Activated CD4-positive, alpha-beta T cell treated with anti-CD3 and anti-CD28 coated beads, Interleukin-2, amount 10 ng/mL, durations not matched to agents 7 days and 5 days (primary cell): ENCODE results near the gene AGPS. TPM values are rescaled to one million over a fixed set of nuclear protein-coding genes. Genes with fewer than 3 reads are reported as not detected.

Experiments
- CTCF ChIA-PET: fragments of 350-600 bp; sonication (Branson Sonifier 250); formaldehyde crosslinking; loops from one replicate; lab custom pipeline; 2021; ENCODE audit warnings: antibody characterized with exemption; lab: Charles Lee
- POLR2A ChIA-PET: fragments of 350-600 bp; sonication (Branson Sonifier 250); formaldehyde crosslinking; loops from one replicate; lab custom pipeline; 2021; ENCODE audit warnings: antibody characterized with exemption; lab: Charles Lee
- DNase-seq: peaks from one replicate; pipeline ENCODE4 v3.0.0-alpha.2; 2020
- H3K27ac Mint-ChIP-seq: one replicate; pipeline ENCODE4 v1.8.0; 2021; ENCODE audit warnings: mild to moderate bottlenecking, moderate library complexity, mixed read lengths
- H3K27me3 Mint-ChIP-seq: one replicate; pipeline ENCODE4 v1.8.0; 2021; ENCODE audit warnings: mixed read lengths
- H3K36me3 Mint-ChIP-seq: one replicate; pipeline ENCODE4 v1.8.0; 2021; ENCODE audit warnings: low read depth, mixed read lengths
- H3K4me1 Mint-ChIP-seq: one replicate; pipeline ENCODE4 v1.8.0; 2021; ENCODE audit warnings: mixed read lengths
- H3K4me3 Mint-ChIP-seq: one replicate; pipeline ENCODE4 v1.8.0; 2021; ENCODE audit warnings: mild to moderate bottlenecking, moderate library complexity, mixed read lengths
- H3K9me3 Mint-ChIP-seq: one replicate; pipeline ENCODE4 v1.8.0; 2021; ENCODE audit warnings: mixed read lengths
- total RNA-seq, 2 experiments: library from RNA; stranded (reverse); gene quantifications; one replicate each; pipeline ENCODE4 v1.2.3, GENCODE V29; 2021

Gene AGPS
- total RNA-seq, 2 experiments from 2014 or later = 61.2 to 61.3 TPM

DNA sequence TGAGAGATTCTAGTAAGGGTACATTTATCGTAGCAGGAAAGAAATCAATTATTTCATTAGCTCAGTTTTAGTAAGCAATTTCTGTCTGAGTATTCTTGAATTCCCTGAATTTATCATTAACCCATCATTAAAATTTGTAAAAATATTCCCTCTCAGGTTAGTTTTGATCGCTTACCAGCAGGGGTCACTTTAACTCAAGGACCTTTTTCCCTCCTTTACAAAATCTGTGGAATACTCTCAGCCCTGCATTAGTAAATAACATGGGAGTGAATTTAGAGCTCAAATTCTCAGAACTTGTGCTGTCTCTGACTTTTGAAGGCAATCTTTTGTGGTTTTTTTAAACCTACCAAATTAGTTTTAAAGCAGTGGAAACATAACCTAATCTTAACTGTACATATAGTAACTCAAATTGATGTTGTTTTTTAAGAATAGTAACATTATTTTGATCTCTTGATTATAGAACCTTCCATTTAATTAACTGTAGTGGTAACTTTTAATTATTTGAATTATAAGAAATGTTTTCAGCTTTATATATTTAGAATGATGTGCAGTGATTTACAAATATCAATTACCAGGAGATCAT, 97.2 kb downstream of the AGPS start:
- H3K4me1 Mint-ChIP-seq = no peaks in the 10 kb centered on the region
- H3K27ac Mint-ChIP-seq = no peak overlapping the region
- POLR2A ChIA-PET = no interaction called here
- H3K9me3 Mint-ChIP-seq = no peaks in the 10 kb centered on the region
- H3K4me3 Mint-ChIP-seq = no peak overlapping the region
- DNase-seq = no peak
- H3K36me3 Mint-ChIP-seq = peaks cover 4% of the 10 kb centered on the region
- H3K27me3 Mint-ChIP-seq = no peaks in the 10 kb centered on the region
- CTCF ChIA-PET = interaction anchor here (1.0 to 1.1 kb wide), 2 partner anchors 42 to 100 kb away, joined by 3 read pairs; no protein-coding TSS in a partner anchor

DNA sequence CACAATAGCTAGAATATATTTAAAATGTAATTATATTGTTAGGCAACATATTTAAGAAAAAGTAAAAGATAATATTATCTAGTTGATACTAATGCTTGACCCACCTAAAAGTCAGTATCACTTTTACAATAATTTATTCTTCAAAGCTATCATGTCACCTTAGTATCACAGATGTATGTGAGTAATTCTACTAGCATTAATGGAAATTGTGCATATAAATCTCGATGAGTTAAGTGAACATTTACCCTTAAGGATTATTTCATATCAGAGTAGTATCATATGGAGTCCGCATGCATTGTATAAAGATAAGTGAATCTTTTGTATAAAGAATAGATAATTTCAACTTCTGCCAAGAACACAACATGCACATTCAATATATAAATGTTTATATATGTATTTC, 103.4 kb downstream of the AGPS start:
- H3K9me3 Mint-ChIP-seq = no peaks in the 10 kb centered on the region
- H3K4me3 Mint-ChIP-seq = no peak overlapping the region
- ChIA-PET POLR2A (no interaction called here), CTCF (no interaction called here)
- peaks cover 6% of the 10 kb centered on the region for H3K36me3 Mint-ChIP-seq
- no peaks in the 10 kb centered on the region for H3K4me1 Mint-ChIP-seq
- H3K27ac Mint-ChIP-seq = no peak overlapping the region
- H3K27me3 Mint-ChIP-seq = no peaks in the 10 kb centered on the region
- no peak for DNase-seq

DNA sequence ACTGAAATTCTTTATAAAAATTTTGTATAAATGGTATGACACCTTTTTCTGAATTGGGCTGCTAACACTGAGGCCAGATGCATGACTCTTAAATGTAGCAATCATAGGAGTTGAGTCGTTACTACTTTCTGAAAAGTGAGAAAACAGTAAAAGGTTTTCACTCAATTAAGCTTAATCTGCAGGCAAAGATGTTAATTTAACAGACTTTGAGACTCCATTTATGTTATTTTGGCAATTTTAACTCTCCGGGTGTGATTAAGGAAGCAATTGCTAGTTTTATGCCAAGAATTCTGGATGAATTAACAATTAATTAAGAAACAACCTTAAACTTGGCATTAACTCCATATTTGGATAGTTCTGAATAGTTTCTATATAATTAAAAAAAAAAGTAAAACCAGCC, 104.3 kb downstream of the AGPS start:
- Mint-ChIP-seq H3K27ac (no peak overlapping the region), H3K36me3 (peaks cover 9% of the 10 kb centered on the region)
- CTCF ChIA-PET = no interaction called here

DNA sequence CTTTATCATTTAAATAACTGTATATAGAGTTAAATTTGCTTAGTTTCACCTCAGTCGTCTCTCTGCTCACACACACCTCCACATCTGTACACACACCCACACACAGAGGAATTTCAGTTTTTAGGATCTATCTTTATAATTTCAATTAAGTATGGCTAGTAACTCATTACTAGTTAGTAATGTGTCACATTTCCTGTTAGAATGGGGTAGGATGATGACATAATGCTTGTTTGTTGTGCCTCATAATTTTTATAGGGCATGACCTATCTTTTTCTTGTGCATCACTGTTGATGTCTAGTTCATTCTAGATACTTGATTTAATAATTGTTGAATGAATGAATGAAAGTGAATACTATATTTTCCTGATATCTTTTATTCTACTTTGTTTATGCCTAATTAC, 108.6 kb downstream of the AGPS start:
- H3K4me3 Mint-ChIP-seq = no peak overlapping the region
- peaks cover 12% of the 10 kb centered on the region for H3K36me3 Mint-ChIP-seq
- no peak for DNase-seq
- no peaks in the 10 kb centered on the region for H3K27me3 Mint-ChIP-seq
- peaks cover 4% of the 10 kb centered on the region for H3K4me1 Mint-ChIP-seq
- ChIA-PET POLR2A (no interaction called here), CTCF (no interaction called here)
- H3K27ac Mint-ChIP-seq = no peak overlapping the region
- H3K9me3 Mint-ChIP-seq = no peaks in the 10 kb centered on the region

More for the DNA sequence above, 104.3 kb downstream of the AGPS start:
- H3K4me3 Mint-ChIP-seq = no peak overlapping the region
- no peaks in the 10 kb centered on the region for H3K27me3 Mint-ChIP-seq
- no peak for DNase-seq
- H3K4me1 Mint-ChIP-seq = peaks cover 4% of the 10 kb centered on the region
- POLR2A ChIA-PET = no interaction called here
- H3K9me3 Mint-ChIP-seq = no peaks in the 10 kb centered on the region

DNA sequence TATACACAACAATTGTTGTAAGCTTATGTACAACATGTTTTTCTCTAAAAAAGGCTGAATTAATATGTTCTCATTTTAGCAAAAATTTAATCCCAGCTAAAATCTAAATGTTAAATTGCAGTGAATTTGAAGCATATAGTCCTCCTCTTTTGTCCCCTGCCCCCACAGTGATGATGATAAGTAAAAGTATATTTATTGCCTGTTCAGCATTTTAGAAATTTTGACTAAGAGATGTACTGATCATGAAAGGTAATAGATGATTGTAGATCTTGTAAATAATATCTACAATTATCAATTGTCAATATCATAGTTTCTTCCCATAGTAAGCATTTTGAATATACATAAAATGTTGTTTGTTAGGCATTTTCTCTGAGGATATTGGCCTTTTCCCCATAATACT, 113.9 kb downstream of the AGPS start:
- POLR2A ChIA-PET = no interaction called here
- Mint-ChIP-seq H3K9me3 (no peaks in the 10 kb centered on the region), H3K4me1 (no peaks in the 10 kb centered on the region), H3K27me3 (no peaks in the 10 kb centered on the region), H3K36me3 (peaks cover 23% of the 10 kb centered on the region), H3K27ac (no peak overlapping the region), H3K4me3 (no peak overlapping the region)
- no peak for DNase-seq
- CTCF ChIA-PET = no interaction called here

DNA sequence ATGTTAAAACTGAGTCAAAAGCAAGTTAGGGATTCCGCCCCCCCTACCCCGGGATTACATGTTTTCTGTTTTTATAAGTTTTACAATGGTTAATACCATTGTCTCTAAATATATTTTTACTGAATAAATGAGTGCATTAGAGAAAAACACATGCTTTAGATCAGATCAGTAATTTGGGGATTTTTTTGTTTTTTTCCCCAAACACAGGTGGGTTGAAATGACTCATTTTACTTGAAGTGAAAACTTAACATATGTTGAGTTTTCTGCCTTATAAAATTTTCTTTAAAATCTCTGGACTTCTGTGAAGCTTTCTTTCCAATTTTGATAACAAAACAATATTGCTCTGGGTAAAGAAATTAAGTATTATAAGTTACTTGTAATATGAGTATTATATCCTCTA, 114.4 kb downstream of the AGPS start:
- H3K4me3 Mint-ChIP-seq = no peak overlapping the region
- H3K27ac Mint-ChIP-seq = no peak overlapping the region
- H3K9me3 Mint-ChIP-seq = no peaks in the 10 kb centered on the region
- peaks cover 23% of the 10 kb centered on the region for H3K36me3 Mint-ChIP-seq
- H3K27me3 Mint-ChIP-seq = no peaks in the 10 kb centered on the region
- H3K4me1 Mint-ChIP-seq = no peaks in the 10 kb centered on the region
- CTCF ChIA-PET = no interaction called here
- DNase-seq = no peak
- POLR2A ChIA-PET = no interaction called here

DNA sequence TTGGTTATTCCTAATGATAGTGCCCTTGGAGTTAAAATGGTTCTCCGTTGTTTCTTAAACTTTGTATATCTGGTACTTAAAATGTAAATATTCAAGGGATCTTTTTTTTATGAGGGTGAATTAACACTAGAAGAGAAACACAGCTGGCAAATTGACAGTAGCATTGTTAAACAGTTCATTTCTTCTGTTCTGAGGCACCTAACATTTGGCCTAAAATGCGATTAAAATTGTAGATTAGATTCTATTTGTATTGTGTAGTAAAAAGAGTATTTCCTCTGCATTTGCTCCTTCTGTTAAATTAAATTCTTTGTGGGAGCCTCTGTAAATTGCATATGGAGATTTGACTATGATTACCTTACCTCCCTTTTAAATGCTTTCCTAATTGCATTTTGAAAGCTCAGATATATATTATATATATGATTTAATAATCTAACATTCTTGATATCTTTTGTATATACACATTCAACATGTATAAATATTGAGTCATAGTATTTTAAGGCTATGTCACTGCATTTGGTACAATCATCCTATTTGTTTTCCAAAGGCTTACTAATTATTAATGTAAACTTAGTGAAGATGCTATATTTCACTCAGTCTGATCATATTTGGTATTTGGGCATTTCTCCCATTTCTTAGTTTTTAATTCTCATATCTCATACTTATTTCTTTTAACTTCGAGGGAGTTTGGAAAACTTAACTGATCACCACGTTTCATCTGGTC, 124.4 kb downstream of the AGPS start:
- POLR2A ChIA-PET = no interaction called here
- Mint-ChIP-seq H3K27ac (no peak overlapping the region), H3K36me3 (peaks cover 15% of the 10 kb centered on the region), H3K4me3 (no peak overlapping the region), H3K9me3 (no peaks in the 10 kb centered on the region), H3K4me1 (peaks cover 2% of the 10 kb centered on the region), H3K27me3 (no peaks in the 10 kb centered on the region)
- DNase-seq = no peak
- CTCF ChIA-PET = no interaction called here

DNA sequence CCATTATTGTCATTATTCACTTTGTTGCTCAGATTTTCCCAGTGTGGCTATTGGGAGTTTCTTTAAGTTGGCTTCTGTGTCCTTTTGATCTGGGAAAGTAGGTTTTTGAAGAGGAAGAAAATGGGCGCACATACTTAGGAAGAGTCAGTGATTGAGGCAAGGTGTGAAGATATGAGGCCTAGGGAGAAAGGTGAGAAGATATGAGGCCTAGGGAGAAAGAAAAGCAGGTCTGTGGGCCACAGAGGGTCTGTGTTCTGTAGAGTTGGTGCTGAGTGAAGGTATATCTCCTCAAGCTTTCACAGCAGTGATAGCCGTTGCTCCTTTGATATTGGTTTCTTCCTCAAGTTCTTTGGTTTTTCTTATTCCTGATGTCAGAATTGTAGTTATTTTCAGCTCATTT, 126.2 kb downstream of the AGPS start:
- Mint-ChIP-seq H3K36me3 (peaks cover 14% of the 10 kb centered on the region), H3K4me3 (no peak overlapping the region), H3K27me3 (no peaks in the 10 kb centered on the region), H3K27ac (no peak overlapping the region), H3K9me3 (no peaks in the 10 kb centered on the region), H3K4me1 (peaks cover 2% of the 10 kb centered on the region)
- CTCF ChIA-PET = interaction anchor here (0.7 kb wide), 1 partner anchor 245 kb away, joined by 3 read pairs; no protein-coding TSS in a partner anchor
- DNase-seq = no peak
- POLR2A ChIA-PET = no interaction called here

DNA sequence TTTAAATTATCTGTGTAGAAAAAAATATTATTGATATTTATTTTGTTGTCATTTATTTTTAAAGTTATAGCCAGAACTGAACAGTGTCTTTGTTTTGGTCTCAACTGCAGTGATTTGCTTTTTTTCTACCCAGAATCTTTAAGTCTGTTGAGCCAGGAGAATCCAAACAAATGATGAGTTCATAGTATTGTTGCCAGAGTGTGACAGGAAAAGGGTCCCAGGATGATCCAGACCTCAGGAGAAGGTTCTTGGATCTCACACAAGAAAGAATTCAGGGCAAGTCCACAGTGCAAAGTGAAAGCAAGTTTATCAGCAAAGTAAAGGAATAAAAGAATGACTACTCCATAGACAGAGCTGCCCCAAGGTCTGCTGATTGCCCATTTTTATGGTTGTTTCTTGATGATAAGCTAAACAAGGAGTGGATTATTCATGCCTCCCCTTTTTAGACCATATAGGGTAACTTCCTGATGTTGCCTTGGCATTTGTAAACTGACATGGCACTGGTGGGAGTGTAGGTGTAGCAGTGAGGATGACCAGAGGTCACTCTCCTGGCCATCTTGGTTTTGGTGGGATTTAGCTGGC, 127.1 kb downstream of the AGPS start:
- peaks cover 12% of the 10 kb centered on the region for H3K36me3 Mint-ChIP-seq
- H3K4me3 Mint-ChIP-seq = no peak overlapping the region
- no peaks in the 10 kb centered on the region for H3K27me3 Mint-ChIP-seq
- CTCF ChIA-PET = interaction anchor here (0.6 to 1.1 kb wide), 3 partner anchors 12 to 152 kb away, joined by 3 to 4 read pairs (median 3); no protein-coding TSS in a partner anchor
- POLR2A ChIA-PET = no interaction called here
- no peak for DNase-seq
- peaks cover 3% of the 10 kb centered on the region for H3K4me1 Mint-ChIP-seq
- H3K9me3 Mint-ChIP-seq = no peaks in the 10 kb centered on the region
- H3K27ac Mint-ChIP-seq = no peak overlapping the region

DNA sequence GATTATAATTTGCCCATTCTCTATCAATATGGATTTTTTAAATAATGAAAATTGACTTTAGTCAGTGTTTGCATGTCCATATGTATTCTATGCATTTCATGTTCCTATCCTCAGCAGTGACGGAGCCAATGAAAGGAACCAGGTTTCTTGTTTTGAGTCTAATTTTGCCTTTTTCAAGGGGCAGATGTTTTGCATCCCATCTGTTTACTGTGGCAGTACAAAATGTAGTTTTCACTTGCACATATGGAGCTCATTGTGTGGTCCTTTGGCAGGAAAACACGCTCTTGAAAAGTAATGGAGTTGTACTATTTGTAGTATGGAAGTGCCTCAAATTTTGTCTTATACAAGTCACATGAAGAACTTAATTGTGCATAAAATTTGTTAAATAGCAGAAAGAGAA, 127.8 kb downstream of the AGPS start:
- ChIA-PET CTCF (interaction anchor here (1.1 kb wide), 2 partner anchors 11 to 21 kb away, joined by 3 to 4 read pairs; no protein-coding TSS in a partner anchor), POLR2A (no interaction called here)
- no peak for DNase-seq
- no peaks in the 10 kb centered on the region for H3K9me3 Mint-ChIP-seq
- no peak overlapping the region for H3K27ac Mint-ChIP-seq
- H3K4me3 Mint-ChIP-seq = no peak overlapping the region
- H3K4me1 Mint-ChIP-seq = peaks cover 7% of the 10 kb centered on the region
- H3K36me3 Mint-ChIP-seq = peaks cover 9% of the 10 kb centered on the region
- no peaks in the 10 kb centered on the region for H3K27me3 Mint-ChIP-seq

DNA sequence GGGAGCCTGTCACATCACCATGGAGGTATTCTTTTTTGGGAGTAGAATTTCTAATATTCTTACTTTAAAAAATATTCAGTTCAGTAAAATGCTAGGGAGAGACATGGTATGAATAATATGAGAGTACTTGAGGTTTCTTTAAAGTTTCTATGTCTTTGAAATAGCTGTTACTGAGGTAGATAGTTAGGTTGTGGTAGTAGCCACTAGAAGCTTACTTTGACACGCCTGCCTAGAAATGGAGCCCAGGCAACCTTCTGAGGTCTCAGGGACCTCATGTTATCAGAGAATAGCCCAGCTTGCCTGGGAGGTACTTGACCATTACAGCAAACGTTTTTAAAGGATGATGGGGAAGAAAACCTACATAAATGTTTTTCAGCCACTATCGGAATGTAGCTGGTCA, 131.2 kb downstream of the AGPS start:
- H3K27ac Mint-ChIP-seq = no peak overlapping the region
- CTCF ChIA-PET = interaction anchor here (1.2 to 4.9 kb wide), 3 partner anchors 8 to 12 kb away, joined by 3 to 15 read pairs (median 4); no protein-coding TSS in a partner anchor
- no peaks in the 10 kb centered on the region for H3K9me3 Mint-ChIP-seq
- H3K36me3 Mint-ChIP-seq = peaks cover 14% of the 10 kb centered on the region
- peaks cover 8% of the 10 kb centered on the region for H3K4me1 Mint-ChIP-seq
- no peaks in the 10 kb centered on the region for H3K27me3 Mint-ChIP-seq
- POLR2A ChIA-PET = no interaction called here
- no peak overlapping the region for H3K4me3 Mint-ChIP-seq
- no peak for DNase-seq

DNA sequence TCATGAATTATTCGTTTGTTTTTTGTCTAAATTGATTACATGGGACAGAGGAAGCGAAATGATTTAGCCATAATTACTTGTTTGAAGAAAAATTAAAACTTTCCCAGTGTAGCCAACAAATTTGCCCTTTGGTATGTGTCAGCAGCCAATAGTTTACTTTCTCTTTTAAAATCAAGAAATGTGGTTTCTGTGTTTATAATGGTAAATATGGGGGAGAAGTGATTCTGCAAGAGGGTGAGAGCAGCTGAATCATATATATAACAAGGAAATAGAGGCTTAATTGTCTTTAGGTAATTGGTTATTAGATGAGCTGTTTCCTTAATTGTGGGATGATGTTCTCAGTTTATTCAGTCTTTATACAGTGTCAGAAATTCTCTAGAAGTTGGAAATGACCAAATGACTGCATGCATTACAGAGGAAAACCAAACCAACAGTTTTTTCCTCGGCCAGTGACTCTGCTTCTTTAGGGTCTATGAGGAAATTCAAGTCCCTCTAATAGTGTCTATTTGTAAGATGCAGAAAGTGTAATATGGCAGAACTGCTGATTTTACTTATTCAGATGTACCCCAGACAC, 132.9 kb downstream of the AGPS start:
- no peak for DNase-seq
- POLR2A ChIA-PET = interaction anchor here (1.1 kb wide), 1 partner anchor 16 kb away, joined by 9 read pairs; no protein-coding TSS in a partner anchor
- Mint-ChIP-seq H3K4me3 (no peak overlapping the region), H3K9me3 (no peaks in the 10 kb centered on the region), H3K36me3 (peaks cover 14% of the 10 kb centered on the region), H3K27ac (peak overlapping the region; percentile 22), H3K27me3 (no peaks in the 10 kb centered on the region), H3K4me1 (peaks cover 7% of the 10 kb centered on the region)
- CTCF ChIA-PET = interaction anchor here (4.9 kb wide), 1 partner anchor 9 kb away, joined by 15 read pairs; no protein-coding TSS in a partner anchor
